Daoy (cell line): Measurements from ENCODE around the gene PLCD3. TPM values are rescaled to one million over a fixed set of nuclear protein-coding genes. Genes with fewer than 3 reads are reported as not detected.

Experiments
- DNase-seq: peaks from one replicate; pipeline ENCODE4 v3.0.0-alpha.2; 2015; ENCODE audit warnings: low read depth
- total RNA-seq: library from RNA; depleted of rRNA; stranded (reverse); fragments of >200 nt; shearing (Covaris generic); gene quantifications from 2 replicates; pipeline ENCODE4 v1.2.3, GENCODE V29; 2014; rRNA removed

Gene PLCD3
- total RNA-seq: 5.3 and 8.7 TPM in 2 replicates

GRCh38 chr17:45132320-45132571 is at the start of gene PLCD3:
TSS of gene PLCD3 (minus strand) at chr17:45132515. CDS start at chr17:45132410, 105 bp downstream.
- DNase-seq: no peak

GRCh38 chr17:45177563-45177962 is 45.2 kb upstream of the PLCD3 start:
- DNase-seq: no peak

DNA sequence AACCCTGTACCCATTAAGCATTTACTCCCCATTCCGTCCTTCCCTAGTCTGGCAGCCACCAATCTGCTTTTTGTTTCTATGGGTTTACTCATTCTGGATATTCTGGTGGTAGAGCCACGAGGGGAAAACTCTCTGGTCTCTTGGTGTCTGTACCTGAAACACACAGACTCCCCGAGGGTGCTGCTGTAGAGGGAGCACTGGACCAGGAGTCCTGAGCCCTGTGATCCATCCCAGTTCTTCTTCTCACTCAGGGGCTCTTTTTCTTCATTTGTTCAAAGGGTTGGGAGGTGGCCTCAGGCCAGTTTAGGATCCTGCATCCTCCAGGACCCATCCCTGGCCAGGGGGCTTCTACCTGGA is 43.4 kb upstream of the PLCD3 start:
- DNase-seq: no peak

GRCh38 chr17:45172541-45173286 is 40.4 kb upstream of the PLCD3 start:
- peak; percentile 92 for DNase-seq

- DNase-seq: no peak
These were observed 39.9 kb upstream of the PLCD3 start for GRCh38 chr17:45172232-45172540.

GRCh38 chr17:45171338-45172231 is 39.3 kb upstream of the PLCD3 start:
- peak; percentile 68 for DNase-seq

GRCh38 chr17:45170931-45171337 is 38.6 kb upstream of the PLCD3 start:
- DNase-seq: peak; percentile 82

DNA sequence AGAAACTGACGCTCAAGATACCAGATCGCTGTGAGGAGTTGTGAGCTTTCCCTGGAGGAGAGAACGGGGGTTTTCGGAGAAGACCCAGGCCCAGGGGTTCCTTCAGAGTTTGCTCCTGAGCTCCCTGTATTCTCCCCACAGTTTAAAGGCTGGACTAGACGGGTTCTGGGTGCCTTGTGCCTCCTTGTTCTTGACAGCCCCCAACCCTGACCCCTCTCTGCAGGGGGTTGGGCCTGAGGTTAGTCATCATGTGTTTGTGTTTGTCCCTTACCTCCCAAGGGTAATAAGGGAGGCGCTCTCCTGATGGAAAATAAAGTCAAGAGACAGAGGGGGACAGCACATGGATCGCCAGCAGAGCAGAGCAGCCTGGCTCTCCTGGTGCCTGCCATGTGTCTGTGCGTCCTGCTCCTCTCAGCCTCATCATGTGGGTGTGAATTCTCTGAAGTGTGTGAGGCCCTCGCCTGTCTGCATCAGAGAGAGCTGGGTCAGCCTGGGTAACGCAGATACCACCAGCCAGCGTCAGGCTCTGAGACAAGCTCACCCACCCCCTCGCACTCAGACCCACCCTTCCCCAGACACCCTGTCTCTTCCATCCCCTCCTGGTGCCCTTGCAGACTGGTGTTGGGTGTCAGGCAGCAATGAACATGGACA is 38.1 kb upstream of the PLCD3 start:
- no peak for DNase-seq

DNA sequence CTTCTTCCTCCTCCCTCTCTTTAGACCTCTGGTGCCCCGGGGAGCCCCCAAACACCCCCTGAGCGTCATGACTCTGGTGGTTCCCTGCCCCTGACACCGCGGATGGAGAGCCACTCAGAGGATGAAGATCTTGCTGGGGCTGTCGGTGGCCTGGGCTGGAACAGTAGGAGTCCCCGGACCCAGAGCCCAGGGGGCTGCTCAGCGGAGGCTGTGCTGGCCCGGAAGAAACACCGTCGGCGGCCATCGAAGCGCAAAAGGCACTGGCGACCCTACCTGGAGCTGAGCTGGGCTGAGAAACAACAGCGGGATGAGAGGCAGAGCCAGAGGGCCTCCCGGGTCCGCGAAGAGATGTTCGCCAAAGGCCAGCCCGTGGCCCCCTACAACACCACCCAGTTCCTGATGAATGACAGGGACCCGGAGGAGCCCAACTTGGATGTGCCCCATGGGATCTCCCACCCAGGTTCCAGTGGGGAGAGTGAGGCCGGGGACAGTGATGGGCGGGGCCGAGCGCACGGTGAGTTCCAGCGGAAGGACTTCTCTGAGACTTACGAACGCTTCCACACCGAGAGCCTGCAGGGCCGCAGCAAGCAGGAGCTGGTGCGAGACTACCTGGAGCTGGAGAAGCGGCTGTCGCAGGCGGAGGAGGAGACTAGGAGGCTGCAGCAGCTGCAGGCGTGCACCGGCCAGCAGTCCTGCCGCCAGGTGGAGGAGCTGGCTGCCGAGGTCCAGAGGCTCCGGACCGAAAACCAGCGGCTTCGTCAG is 36.9 kb upstream of the PLCD3 start:
- DNase-seq: no peak

DNA sequence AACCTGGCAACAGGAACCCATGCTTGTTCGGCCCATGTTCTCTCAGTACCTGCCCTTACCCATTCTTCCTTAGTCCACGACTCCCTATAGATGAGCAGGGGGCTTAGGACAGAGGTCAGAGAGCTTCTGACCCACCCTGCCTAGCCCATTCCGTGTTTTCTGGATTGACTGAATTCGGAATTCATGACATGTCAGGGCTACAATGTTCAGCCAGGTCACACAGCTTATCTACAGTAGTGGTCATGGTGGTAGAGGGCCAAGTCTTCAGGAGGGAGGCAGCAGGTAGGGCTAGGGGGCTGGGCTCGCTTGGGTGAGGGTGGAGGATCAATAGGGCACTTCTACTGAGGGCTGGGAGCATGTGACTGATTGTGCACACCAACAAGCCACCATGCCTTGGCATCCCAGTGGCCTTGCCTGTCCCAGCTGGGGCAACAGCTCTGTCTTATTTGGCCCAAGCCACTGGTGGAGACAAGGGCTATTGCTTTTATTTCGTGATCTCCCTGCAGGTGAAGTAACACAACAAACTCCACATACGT is 32.5 kb upstream of the PLCD3 start:
- DNase-seq: no peak

- no peak for DNase-seq
These were observed 29.8 kb upstream of the PLCD3 start for GRCh38 chr17:45162025-45162687.

DNA sequence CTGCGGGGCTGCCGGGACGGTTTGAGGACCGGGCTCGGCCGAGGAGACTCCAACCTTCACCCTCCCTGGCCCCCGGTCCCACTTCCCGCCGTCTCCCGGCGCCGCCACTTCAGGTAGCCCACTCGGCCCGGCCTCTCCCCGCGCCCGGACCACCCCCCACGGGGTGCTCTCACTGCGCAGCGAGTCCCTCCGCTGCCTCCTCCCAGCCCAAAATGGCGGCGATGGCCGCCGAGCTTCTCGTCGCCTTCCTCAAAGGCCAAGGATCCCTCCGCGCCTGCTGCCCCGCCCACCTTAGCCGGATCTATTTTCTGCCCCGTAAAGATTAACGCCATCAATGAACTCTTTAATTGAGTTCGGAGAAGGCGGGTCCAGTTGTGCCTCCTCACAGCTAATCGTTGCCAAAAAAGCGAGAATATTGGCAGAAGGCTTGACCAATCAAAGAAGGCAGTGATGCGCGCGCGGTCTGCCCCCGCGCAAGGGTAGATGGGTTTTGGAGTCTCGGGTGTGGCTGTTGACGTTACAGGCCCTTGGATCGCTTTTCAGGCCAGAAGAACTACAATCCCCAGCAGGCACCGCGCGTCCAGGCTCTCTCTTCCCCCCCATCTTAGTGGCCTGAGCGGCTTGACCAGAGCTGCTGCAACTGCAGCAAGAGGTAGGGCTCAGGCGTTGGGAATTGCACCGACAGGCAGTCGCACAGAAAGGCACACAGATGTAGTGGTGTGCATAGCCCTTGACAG is 29.1 kb upstream of the PLCD3 start, which contains the start of gene HEXIM2:
HEXIM2 (plus strand) TSS at position 588 of the 737 bp plus-strand sequence. CDS start 919 bp downstream, outside the sequence.
- DNase-seq: peak; percentile 99

DNA sequence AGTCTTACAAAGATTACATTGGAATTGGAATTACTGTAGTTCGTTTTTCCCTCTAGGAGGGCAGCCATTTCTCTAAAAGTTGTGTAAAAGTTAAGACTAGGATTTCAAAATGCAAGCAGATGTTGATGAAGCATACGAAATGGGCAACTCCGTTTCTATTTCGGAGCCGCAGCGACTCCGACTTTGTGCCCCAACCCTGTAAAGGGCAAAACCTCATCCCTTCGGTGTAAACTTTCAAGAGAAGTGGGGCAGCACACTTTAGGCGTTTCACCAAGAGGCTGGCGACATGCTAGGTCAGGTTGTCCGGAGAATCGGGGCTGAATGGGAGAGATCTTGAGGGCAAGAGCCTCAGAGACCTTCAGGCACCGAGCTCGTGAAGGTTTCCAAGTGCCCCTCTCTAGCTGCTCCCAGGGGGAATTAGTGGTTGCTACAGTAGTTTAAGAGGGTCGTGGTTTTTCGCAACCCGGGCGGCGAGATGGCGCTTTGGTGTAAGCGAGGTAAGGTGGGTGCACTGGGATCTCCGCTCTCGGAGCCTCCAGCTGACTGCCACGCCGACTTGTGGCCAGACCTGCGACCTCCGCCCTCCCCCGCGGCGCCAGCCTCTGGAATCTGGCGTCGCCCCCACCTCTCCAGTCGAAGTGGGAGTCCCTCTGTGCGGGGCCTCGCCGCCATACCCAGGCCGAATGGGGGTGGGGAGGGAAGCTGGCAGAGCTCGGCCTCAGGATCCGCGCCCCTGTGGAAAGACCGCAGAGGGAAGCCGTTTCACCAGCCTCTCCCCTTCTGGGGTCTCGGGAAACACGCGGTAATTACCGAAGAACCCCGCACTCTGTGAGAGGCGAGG is 28.4 kb upstream of the PLCD3 start:
- peak; percentile 71 for DNase-seq

GRCh38 chr17:45156242-45156641 is 23.9 kb upstream of the PLCD3 start:
- no peak for DNase-seq

DNA sequence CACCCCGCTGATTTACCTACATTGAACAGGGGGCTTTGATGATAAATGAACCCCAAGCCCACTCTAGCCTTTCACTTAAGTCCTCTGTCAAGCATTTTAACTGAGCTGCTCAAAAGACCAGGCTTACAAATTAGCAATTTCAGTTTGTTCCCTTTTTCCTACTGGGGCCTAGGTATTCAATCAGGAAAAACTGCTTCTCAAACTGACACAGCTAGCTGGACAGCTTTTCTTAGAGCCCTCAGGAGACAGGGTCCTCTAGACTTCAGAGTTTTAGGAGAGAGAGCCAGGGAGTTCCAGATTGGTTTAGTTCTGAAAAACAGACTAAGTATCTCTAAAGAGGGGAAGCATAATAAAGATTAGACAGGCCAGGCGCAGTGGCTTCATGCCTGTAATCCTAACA is 23.2 kb upstream of the PLCD3 start:
- DNase-seq: no peak

GRCh38 chr17:45155029-45155428 is 22.7 kb upstream of the PLCD3 start:
- no peak for DNase-seq

GRCh38 chr17:45150911-45151809 is 18.8 kb upstream of the PLCD3 start:
- DNase-seq: no peak
